Measurements from ENCODE around the gene TLK2.

Gene TLK2

DNA sequence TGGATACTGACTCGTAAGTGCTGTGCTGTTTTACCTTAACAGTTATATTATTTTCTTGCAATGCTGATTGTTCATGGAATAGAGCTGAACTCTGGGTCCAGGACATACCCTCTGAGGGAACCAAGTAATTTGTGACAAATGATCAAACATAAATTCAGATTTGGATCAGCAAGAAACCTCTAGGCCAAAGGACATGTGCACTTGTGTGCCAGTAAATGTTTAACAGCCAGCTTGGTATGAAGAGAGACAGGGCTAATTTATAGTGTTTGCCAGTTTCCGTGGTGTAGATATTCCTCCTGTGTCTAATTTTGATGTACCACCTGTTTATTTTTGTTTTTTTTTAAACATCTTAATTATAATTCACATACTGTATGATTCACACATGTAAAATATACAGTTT lies 118.0 kb downstream of the TLK2 start:
- Histone ChIP-seq H3K27me3 (ENCODE audit: low read depth, low read length) (no peaks in the 10 kb centered on the region), H3K4me2 (ENCODE audit: low read length) (no peak overlapping the region), H3K9ac (ENCODE audit: low read length) (no peak overlapping the region), H3K27ac (ENCODE audit: low read length) (no peak overlapping the region), H3K79me2 (ENCODE audit: low read length) (no peaks in the 10 kb centered on the region), H3K36me3 (replicated peaks; ENCODE audit: low read depth, low read length) (peaks cover 43% of the 10 kb centered on the region), H2AFZ (ENCODE audit: low read depth, low read length) (no peak overlapping the region), H3K9me3 (ENCODE audit: insufficient read depth, low read length) (no peaks in the 10 kb centered on the region), H4K20me1 (ENCODE audit: insufficient read depth, low read length) (0 out of 2 replicates have a peak, but pooled peaks cover 3% of the 10 kb centered on the region), H3K4me3 (ENCODE audit: low read length) (no peak overlapping the region), H3K4me1 (ENCODE audit: low read length) (no peaks in the 10 kb centered on the region)
- TF ChIP-seq EZH2phosphoT487 (IDR thresholded peaks at IDR 0.05; ENCODE audit: low read depth), result no peak
- no peak for TF ChIP-seq CTCF (IDR thresholded peaks at IDR 0.05; ENCODE audit: low read depth, low read length)

DNA sequence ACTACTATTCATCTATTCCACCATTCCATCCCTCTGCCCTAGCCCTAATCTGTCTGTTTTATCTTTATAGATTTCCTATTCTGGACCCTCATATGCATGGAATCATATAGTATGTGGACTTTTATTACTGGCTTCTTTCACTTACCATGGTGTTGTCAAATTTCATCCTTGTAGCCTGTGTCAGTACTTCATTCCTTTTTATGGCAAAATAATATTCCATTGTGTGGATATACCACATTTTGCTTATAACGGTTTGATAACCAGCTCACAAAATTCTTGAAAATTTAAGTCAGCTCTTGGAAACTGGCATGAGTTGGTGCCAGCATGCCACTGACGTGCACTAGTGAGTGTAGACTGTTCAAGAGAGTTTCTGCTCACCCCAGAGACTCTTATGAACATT lies 118.5 kb downstream of the TLK2 start:
- Histone ChIP-seq H3K27ac (ENCODE audit: low read length) (no peak overlapping the region), H3K36me3 (replicated peaks; ENCODE audit: low read depth, low read length) (peaks cover 46% of the 10 kb centered on the region), H2AFZ (ENCODE audit: low read depth, low read length) (no peak overlapping the region), H3K79me2 (ENCODE audit: low read length) (no peaks in the 10 kb centered on the region), H3K9me3 (ENCODE audit: insufficient read depth, low read length) (no peaks in the 10 kb centered on the region), H4K20me1 (ENCODE audit: insufficient read depth, low read length) (0 out of 2 replicates have a peak, but pooled peaks cover 4% of the 10 kb centered on the region), H3K4me3 (ENCODE audit: low read length) (no peak overlapping the region), H3K27me3 (ENCODE audit: low read depth, low read length) (no peaks in the 10 kb centered on the region), H3K4me1 (ENCODE audit: low read length) (no peaks in the 10 kb centered on the region), H3K4me2 (ENCODE audit: low read length) (no peak overlapping the region), H3K9ac (ENCODE audit: low read length) (no peak overlapping the region)
- TF ChIP-seq CTCF (IDR thresholded peaks at IDR 0.05; ENCODE audit: low read depth, low read length) (no peak), EZH2phosphoT487 (IDR thresholded peaks at IDR 0.05; ENCODE audit: low read depth) (no peak)

GRCh38 chr17:62597920-62598319 lies 119.3 kb downstream of the TLK2 start:
- no peak overlapping the region for H3K4me2 ChIP-seq (ENCODE audit: low read length)
- H2AFZ ChIP-seq (ENCODE audit: low read depth, low read length), result no peak overlapping the region
- H4K20me1 ChIP-seq (ENCODE audit: insufficient read depth, low read length), result 0 out of 2 replicates have a peak, but pooled peaks cover 4% of the 10 kb centered on the region
- TF ChIP-seq EZH2phosphoT487 (IDR thresholded peaks at IDR 0.05; ENCODE audit: low read depth) (no peak), CTCF (IDR thresholded peaks at IDR 0.05; ENCODE audit: low read depth, low read length) (no peak)
- no peaks in the 10 kb centered on the region for H3K9me3 ChIP-seq (ENCODE audit: insufficient read depth, low read length)
- H3K27ac ChIP-seq (ENCODE audit: low read length), result no peak overlapping the region
- no peak overlapping the region for H3K9ac ChIP-seq (ENCODE audit: low read length)
- H3K27me3 ChIP-seq (ENCODE audit: low read depth, low read length), result no peaks in the 10 kb centered on the region
- H3K79me2 ChIP-seq (ENCODE audit: low read length), result no peaks in the 10 kb centered on the region
- H3K36me3 ChIP-seq (replicated peaks; ENCODE audit: low read depth, low read length), result peaks cover 52% of the 10 kb centered on the region
- H3K4me1 ChIP-seq (ENCODE audit: low read length), result no peaks in the 10 kb centered on the region
- no peak overlapping the region for H3K4me3 ChIP-seq (ENCODE audit: low read length)

DNA sequence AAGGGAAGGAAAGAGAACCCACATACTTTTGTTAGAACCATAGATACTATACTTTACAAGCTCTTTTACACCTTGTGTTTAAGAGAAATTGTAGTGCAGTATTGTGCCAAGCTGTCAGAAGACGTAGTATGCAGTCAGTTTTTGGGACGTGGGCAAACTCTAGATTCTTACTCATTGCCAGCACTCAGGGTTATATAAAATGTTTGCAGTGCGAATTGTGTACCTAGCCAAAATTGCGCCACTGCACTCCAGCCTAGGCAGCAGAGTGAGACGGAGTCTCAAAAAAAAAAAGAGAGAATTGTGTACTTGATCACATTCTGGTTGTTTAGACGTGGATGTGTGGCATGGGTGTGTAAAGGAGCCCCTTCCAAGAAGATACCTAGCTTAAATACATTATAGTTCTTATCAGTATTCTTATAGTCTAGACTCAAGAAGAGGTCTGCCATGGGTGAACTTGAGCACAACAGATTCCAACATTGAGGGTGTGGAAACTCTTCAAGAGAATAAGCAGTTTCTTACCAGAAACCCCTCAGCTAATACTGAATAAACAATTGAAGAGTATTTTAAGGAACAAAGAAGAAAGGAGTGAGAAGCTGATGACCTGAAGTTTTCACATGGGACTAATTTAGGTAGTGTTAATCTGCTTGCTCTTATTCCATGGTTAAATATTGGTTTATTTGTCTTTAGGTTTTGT lies 121.5 kb downstream of the TLK2 start:
- H3K27ac ChIP-seq (ENCODE audit: low read length), result no peak overlapping the region
- no peak overlapping the region for H3K4me2 ChIP-seq (ENCODE audit: low read length)
- peaks cover 53% of the 10 kb centered on the region for H3K36me3 ChIP-seq (replicated peaks; ENCODE audit: low read depth, low read length)
- H3K4me3 ChIP-seq (ENCODE audit: low read length), result no peak overlapping the region
- H3K9ac ChIP-seq (ENCODE audit: low read length), result no peak overlapping the region
- no peaks in the 10 kb centered on the region for H3K4me1 ChIP-seq (ENCODE audit: low read length)
- H4K20me1 ChIP-seq (ENCODE audit: insufficient read depth, low read length), result 0 out of 2 replicates have a peak, but pooled peaks cover 4% of the 10 kb centered on the region
- no peaks in the 10 kb centered on the region for H3K9me3 ChIP-seq (ENCODE audit: insufficient read depth, low read length)
- no peak overlapping the region for H2AFZ ChIP-seq (ENCODE audit: low read depth, low read length)
- no peaks in the 10 kb centered on the region for H3K79me2 ChIP-seq (ENCODE audit: low read length)
- no peak for TF ChIP-seq EZH2phosphoT487 (IDR thresholded peaks at IDR 0.05; ENCODE audit: low read depth)
- TF ChIP-seq CTCF (IDR thresholded peaks at IDR 0.05; ENCODE audit: low read depth, low read length), result no peak
- H3K27me3 ChIP-seq (ENCODE audit: low read depth, low read length), result no peaks in the 10 kb centered on the region
